GM23338 (cell line): Measurements from ENCODE around the gene ENPP5. TPM values are rescaled to one million over a fixed set of nuclear protein-coding genes. Genes with fewer than 3 reads are reported as not detected.

Experiments
- ATAC-seq: fragments of 200-7000 bp; cut with Tn5 transposase; 3 replicates; pipeline ENCODE4 v1.9.1; 2020
- DNase-seq: peaks from one replicate; pipeline ENCODE4 v3.0.0-alpha.2; 2015; ENCODE audit warnings: low spot score
- H2AFZ ChIP-seq: fragments of 200-600 bp; sonication (generic); 2 replicates; pipeline ENCODE4 v1.8.0; 2016; ENCODE audit warnings: antibody characterized with exemption, mild to moderate bottlenecking, moderate library complexity
- H3F3A ChIP-seq: fragments of 200-600 bp; sonication (generic); replicated peaks from 2 replicates; pipeline ENCODE4 v1.8.0; 2017; ENCODE audit warnings: antibody characterized with exemption, mixed run types, low read depth
- H3K27ac ChIP-seq: fragments of 200-600 bp; sonication (generic); 2 replicates; pipeline ENCODE4 v1.6.1; 2016; ENCODE audit warnings: low read depth
- H3K27me3 ChIP-seq: fragments of 200-600 bp; sonication (generic); 2 replicates; pipeline ENCODE4 v1.8.0; 2016; ENCODE audit warnings: mild to moderate bottlenecking, mixed run types, moderate library complexity; ENCODE audit not compliant: insufficient read depth
- H3K36me3 ChIP-seq: fragments of 200-600 bp; sonication (generic); 2 replicates; pipeline ENCODE4 v1.8.0; 2016; ENCODE audit warnings: mild to moderate bottlenecking; ENCODE audit not compliant: insufficient read depth
- H3K4me1 ChIP-seq: fragments of 200-600 bp; sonication (generic); 2 replicates; pipeline ENCODE4 v1.8.0; 2016; ENCODE audit warnings: mild to moderate bottlenecking, moderate library complexity; ENCODE audit not compliant: insufficient read depth
- H3K4me2 ChIP-seq: fragments of 200-600 bp; sonication (generic); 2 replicates; pipeline ENCODE4 v1.7.1; 2017; ENCODE audit warnings: mixed run types
- H3K4me3 ChIP-seq: fragments of 200-600 bp; sonication (generic); 2 replicates; pipeline ENCODE4 v1.6.1; 2016; ENCODE audit warnings: mixed run types
- H3K79me2 ChIP-seq: fragments of 200-600 bp; sonication (generic); replicated peaks from 2 replicates; pipeline ENCODE4 v1.8.0; 2017; ENCODE audit warnings: mild to moderate bottlenecking; ENCODE audit not compliant: insufficient read depth
- H3K9me2 ChIP-seq: fragments of 200-600 bp; sonication (generic); 2 replicates; pipeline ENCODE4 v1.8.0; 2017; ENCODE audit not compliant: insufficient read depth
- H4K20me1 ChIP-seq: fragments of 200-600 bp; sonication (generic); replicated peaks from 2 replicates; pipeline ENCODE4 v1.8.0; 2017; ENCODE audit warnings: mild to moderate bottlenecking; ENCODE audit not compliant: insufficient read depth
- H3K27ac Mint-ChIP-seq: 2 replicates; pipeline ENCODE4 v1.8.0; 2020; ENCODE audit warnings: inconsistent platforms, mild to moderate bottlenecking, moderate library complexity, mixed read lengths
- H3K27me3 Mint-ChIP-seq: 3 replicates; pipeline ENCODE4 v1.8.0; 2022; ENCODE audit warnings: low read depth, mild to moderate bottlenecking, moderate library complexity, mixed read lengths, inconsistent platforms; ENCODE audit not compliant: insufficient read depth, poor library complexity
- H3K36me3 Mint-ChIP-seq: 3 replicates; pipeline ENCODE4 v1.8.0; 2021; ENCODE audit warnings: low read depth, mild to moderate bottlenecking, inconsistent platforms, moderate library complexity, mixed read lengths
- H3K4me1 Mint-ChIP-seq: 3 replicates; pipeline ENCODE4 v1.8.0; 2020; ENCODE audit warnings: mild to moderate bottlenecking, inconsistent platforms, mixed read lengths
- H3K4me3 Mint-ChIP-seq: 3 replicates; pipeline ENCODE4 v1.8.0; 2021; ENCODE audit warnings: moderate library complexity, mild to moderate bottlenecking, inconsistent platforms, mixed read lengths
- H3K9me3 Mint-ChIP-seq: 3 replicates; pipeline ENCODE4 v1.8.0; 2020; ENCODE audit warnings: moderate library complexity, mild to moderate bottlenecking, inconsistent platforms, mixed read lengths
- CREB1 ChIP-seq: fragments of 250-450 bp; sonication (Bioruptor Pico); IDR thresholded peaks from 2 replicates; pipeline ENCODE4 v1.5.0; 2020; ENCODE audit warnings: low read depth, mild to moderate bottlenecking, moderate library complexity
- EZH2 ChIP-seq: fragments of 200-600 bp; sonication (generic); IDR thresholded peaks from one replicate; pipeline ENCODE4 v1.8.0; 2017; ENCODE audit warnings: antibody characterized with exemption, mild to moderate bottlenecking, low read depth; ENCODE audit not compliant: unreplicated experiment
- EZH2phosphoT487 ChIP-seq: fragments of 200-600 bp; sonication (generic); IDR thresholded peaks from one replicate; pipeline ENCODE4 v1.8.1; 2018; ENCODE audit warnings: antibody characterized with exemption; ENCODE audit not compliant: unreplicated experiment
- JUNB ChIP-seq: IDR thresholded peaks from one replicate; pipeline ENCODE4 v1.6.1; 2016; ENCODE audit warnings: antibody characterized with exemption; ENCODE audit not compliant: unreplicated experiment
- NANOG ChIP-seq: IDR thresholded peaks from 2 replicates; pipeline ENCODE4 v1.6.1; 2016; ENCODE audit warnings: antibody characterized with exemption, borderline replicate concordance
- POLR2AphosphoS5 ChIP-seq: IDR thresholded peaks from 2 replicates; pipeline ENCODE4 v1.6.1; 2016; ENCODE audit warnings: antibody characterized with exemption, low read depth
- STAT1 ChIP-seq: IDR thresholded peaks from one replicate; pipeline ENCODE4 v1.6.1; 2016; ENCODE audit warnings: antibody characterized with exemption; ENCODE audit not compliant: unreplicated experiment
- ZNF114 ChIP-seq: fragments of 250-450 bp; sonication (Bioruptor Pico); IDR thresholded peaks from 2 replicates; pipeline ENCODE4 v1.5.0; 2020; ENCODE audit warnings: mild to moderate bottlenecking, moderate library complexity
- ZNF331 ChIP-seq: fragments of 250-450 bp; sonication (Bioruptor Pico); IDR thresholded peaks from 2 replicates; pipeline ENCODE4 v1.5.0; 2020; ENCODE audit warnings: low read depth, mild to moderate bottlenecking, moderate library complexity
- ZNF462 ChIP-seq: fragments of 250-450 bp; sonication (Bioruptor Pico); IDR thresholded peaks from 2 replicates; pipeline ENCODE4 v1.5.0; 2020; ENCODE audit warnings: mild to moderate bottlenecking, moderate library complexity
- polyA plus RNA-seq: library from polyadenylated mRNA; unstranded; fragments of >200 nt; fragmentation: Nextera tagmentation; extraction: Ambion mirVana; gene quantifications from 2 replicates; pipeline ENCODE4 v1.2.1, GENCODE V29; 2016
- total RNA-seq: library from RNA; depleted of rRNA; stranded (reverse); fragments of >200 nt; shearing (Covaris generic); gene quantifications from 2 replicates; pipeline ENCODE4 v1.2.3, GENCODE V29; 2014
- TF ChIP-seq, protein P1 (sequence below): IDR thresholded peaks from one replicate; pipeline ENCODE4 v1.6.1; 2018; ENCODE audit warnings: antibody characterized with exemption; ENCODE audit not compliant: unreplicated experiment
- TF ChIP-seq, protein P2 (sequence below): IDR thresholded peaks from 2 replicates; pipeline ENCODE4 v1.6.1; 2016; ENCODE audit warnings: antibody characterized with exemption
- TF ChIP-seq, protein P3 (sequence below), 2 experiments: fragments of 200-600 bp in 1 of 2; sonication (generic) in 1 of 2; conservative IDR thresholded peaks; 2 replicates each; pipeline versions ENCODE4 v1.5.1 to v1.6.1; 2016 to 2017; ENCODE audit warnings: antibody characterized with exemption in 2 of 2, low read depth in 2 of 2, mild to moderate bottlenecking in 2 of 2, moderate library complexity in 1 of 2

ENPP5 gene
- total and polyA plus RNA-seq, 2 experiments from 2014 or later = 8.5 to 13.0 TPM

GRCh38 chr6:46204880-46205650 is 34.3 kb upstream of the ENPP5 start:
- Histone ChIP-seq H3K9me2 (0 out of 2 replicates have a peak, but pooled peaks cover 3% of the 10 kb centered on the region), H3F3A (no peaks in the 10 kb centered on the region), H3K4me3 (no peak overlapping the region), H2AFZ (no peak overlapping the region), H3K79me2 (no peaks in the 10 kb centered on the region), H3K4me1 (peaks cover under 1% of the 10 kb centered on the region; the same call in 1 of the 2 replicates), H3K27ac (no peak overlapping the region), H3K36me3 (no peaks in the 10 kb centered on the region), H3K4me2 (no peak overlapping the region), H3K27me3 (no peaks in the 10 kb centered on the region), H4K20me1 (no peaks in the 10 kb centered on the region)
- no peak overlapping the region for H3K27ac Mint-ChIP-seq
- TF ChIP-seq ZNF462 = no peak
- no peak for TF ChIP-seq POLR2AphosphoS5
- TF ChIP-seq ZNF114 (CRISPR knock-in tag) = no peak
- TF ChIP-seq STAT1 = no peak
- TF ChIP-seq JUNB = no peak
- TF ChIP-seq EZH2phosphoT487 = no peak
- no peak for TF ChIP-seq CREB1 (CRISPR knock-in tag)
- TF ChIP-seq, protein P1, sequence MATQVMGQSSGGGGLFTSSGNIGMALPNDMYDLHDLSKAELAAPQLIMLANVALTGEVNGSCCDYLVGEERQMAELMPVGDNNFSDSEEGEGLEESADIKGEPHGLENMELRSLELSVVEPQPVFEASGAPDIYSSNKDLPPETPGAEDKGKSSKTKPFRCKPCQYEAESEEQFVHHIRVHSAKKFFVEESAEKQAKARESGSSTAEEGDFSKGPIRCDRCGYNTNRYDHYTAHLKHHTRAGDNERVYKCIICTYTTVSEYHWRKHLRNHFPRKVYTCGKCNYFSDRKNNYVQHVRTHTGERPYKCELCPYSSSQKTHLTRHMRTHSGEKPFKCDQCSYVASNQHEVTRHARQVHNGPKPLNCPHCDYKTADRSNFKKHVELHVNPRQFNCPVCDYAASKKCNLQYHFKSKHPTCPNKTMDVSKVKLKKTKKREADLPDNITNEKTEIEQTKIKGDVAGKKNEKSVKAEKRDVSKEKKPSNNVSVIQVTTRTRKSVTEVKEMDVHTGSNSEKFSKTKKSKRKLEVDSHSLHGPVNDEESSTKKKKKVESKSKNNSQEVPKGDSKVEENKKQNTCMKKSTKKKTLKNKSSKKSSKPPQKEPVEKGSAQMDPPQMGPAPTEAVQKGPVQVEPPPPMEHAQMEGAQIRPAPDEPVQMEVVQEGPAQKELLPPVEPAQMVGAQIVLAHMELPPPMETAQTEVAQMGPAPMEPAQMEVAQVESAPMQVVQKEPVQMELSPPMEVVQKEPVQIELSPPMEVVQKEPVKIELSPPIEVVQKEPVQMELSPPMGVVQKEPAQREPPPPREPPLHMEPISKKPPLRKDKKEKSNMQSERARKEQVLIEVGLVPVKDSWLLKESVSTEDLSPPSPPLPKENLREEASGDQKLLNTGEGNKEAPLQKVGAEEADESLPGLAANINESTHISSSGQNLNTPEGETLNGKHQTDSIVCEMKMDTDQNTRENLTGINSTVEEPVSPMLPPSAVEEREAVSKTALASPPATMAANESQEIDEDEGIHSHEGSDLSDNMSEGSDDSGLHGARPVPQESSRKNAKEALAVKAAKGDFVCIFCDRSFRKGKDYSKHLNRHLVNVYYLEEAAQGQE = no peak
- TF ChIP-seq NANOG = no peak
- TF ChIP-seq, protein P2, sequence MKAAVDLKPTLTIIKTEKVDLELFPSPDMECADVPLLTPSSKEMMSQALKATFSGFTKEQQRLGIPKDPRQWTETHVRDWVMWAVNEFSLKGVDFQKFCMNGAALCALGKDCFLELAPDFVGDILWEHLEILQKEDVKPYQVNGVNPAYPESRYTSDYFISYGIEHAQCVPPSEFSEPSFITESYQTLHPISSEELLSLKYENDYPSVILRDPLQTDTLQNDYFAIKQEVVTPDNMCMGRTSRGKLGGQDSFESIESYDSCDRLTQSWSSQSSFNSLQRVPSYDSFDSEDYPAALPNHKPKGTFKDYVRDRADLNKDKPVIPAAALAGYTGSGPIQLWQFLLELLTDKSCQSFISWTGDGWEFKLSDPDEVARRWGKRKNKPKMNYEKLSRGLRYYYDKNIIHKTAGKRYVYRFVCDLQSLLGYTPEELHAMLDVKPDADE = no peak
- TF ChIP-seq EZH2 = no peak
- TF ChIP-seq, protein P3, sequence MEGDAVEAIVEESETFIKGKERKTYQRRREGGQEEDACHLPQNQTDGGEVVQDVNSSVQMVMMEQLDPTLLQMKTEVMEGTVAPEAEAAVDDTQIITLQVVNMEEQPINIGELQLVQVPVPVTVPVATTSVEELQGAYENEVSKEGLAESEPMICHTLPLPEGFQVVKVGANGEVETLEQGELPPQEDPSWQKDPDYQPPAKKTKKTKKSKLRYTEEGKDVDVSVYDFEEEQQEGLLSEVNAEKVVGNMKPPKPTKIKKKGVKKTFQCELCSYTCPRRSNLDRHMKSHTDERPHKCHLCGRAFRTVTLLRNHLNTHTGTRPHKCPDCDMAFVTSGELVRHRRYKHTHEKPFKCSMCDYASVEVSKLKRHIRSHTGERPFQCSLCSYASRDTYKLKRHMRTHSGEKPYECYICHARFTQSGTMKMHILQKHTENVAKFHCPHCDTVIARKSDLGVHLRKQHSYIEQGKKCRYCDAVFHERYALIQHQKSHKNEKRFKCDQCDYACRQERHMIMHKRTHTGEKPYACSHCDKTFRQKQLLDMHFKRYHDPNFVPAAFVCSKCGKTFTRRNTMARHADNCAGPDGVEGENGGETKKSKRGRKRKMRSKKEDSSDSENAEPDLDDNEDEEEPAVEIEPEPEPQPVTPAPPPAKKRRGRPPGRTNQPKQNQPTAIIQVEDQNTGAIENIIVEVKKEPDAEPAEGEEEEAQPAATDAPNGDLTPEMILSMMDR (conservative IDR thresholded peaks at IDR 0.05; ENCODE audit: low read depth in 2 of 2) = no peak
- TF ChIP-seq ZNF331 (CRISPR knock-in tag) = no peak
- H3K9me3 Mint-ChIP-seq = no peaks in the 10 kb centered on the region
- no peaks in the 10 kb centered on the region for H3K4me1 Mint-ChIP-seq
- H3K27me3 Mint-ChIP-seq = no peaks in the 10 kb centered on the region
- DNase-seq (no peak), ATAC-seq (no peak)
- no peak overlapping the region for H3K4me3 Mint-ChIP-seq
- no peaks in the 10 kb centered on the region for H3K36me3 Mint-ChIP-seq
